ENCODE measurements around the gene RNF183. TPM values are rescaled to one million over a fixed set of nuclear protein-coding genes. Genes with fewer than 3 reads are reported as not detected.

RNF183 gene
- total and polyA plus RNA-seq, 9 of the 15 experiments (the other 6 are each of a cell fraction or from before 2014, with no cell fraction given): 0.04 to 2.0 (median 0.16) TPM; not detected in 5

DNA sequence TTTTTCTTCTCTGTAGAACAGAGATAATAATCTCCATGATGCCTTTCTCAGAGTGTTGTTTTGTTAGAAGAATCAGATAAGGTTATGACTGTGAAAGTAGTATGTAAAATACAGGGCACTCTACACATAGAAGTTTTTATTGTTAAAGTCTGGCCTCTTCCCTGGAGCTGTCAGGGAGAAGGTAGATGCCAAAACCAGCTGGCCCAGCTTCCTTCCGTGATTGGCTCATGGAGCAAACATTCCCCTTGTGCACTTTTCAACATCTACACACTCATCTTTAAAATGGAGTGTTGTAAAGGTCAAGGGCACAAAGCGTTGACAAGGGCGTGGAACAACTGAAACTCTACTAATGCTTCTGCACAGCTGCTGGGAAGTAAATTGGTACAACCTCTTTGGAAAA is 7.4 kb upstream of the RNF183 start:
- Histone ChIP-seq H3K4me2 (ENCODE audit: insufficient read depth, low read length) (no peak overlapping the region), H3K36me3 (ENCODE audit: control insufficient read depth, insufficient read depth, low read length) (no peaks in the 10 kb centered on the region), H3K9me3 (replicated peaks; ENCODE audit: control insufficient read depth, insufficient read depth, low read depth, low read length) (no peaks in the 10 kb centered on the region), H4K20me1 (replicated peaks; ENCODE audit: control insufficient read depth, insufficient read depth, low read length) (no peaks in the 10 kb centered on the region), H3K79me2 (ENCODE audit: control insufficient read depth, insufficient read depth, low read length) (no peaks in the 10 kb centered on the region), H3K27me3 (ENCODE audit: control insufficient read depth in 2 of 2, insufficient read depth in 2 of 2, low read length in 2 of 2) (peaks cover 4 to 25% of the 10 kb centered on the region in 2 experiments; a peak in 4 of 5 replicates), H3K4me3 (no peak overlapping the region), H3K9me1 (ENCODE audit: control insufficient read depth, insufficient read depth, low read length) (no peaks in the 10 kb centered on the region), H3K4me1 (replicated peaks in 1 of 2; ENCODE audit: control insufficient read depth in 2 of 2, insufficient read depth in 2 of 2, low read length in 2 of 2) (no peaks in the 10 kb centered on the region; a peak in 1 of 5 replicates), H3K9ac (ENCODE audit: insufficient read depth in 1 of 2, low read depth in 2 of 2, low read length in 2 of 2) (no peak overlapping the region), H2AFZ (ENCODE audit: low read depth, low read length) (no peak overlapping the region), H3K27ac (ENCODE audit: extremely low read depth, low read depth, low read length) (no peak overlapping the region)
- DNase-seq (ENCODE audit: extremely low read depth in 1 of 4, low spot score in 3 of 4) (no peak), ATAC-seq (no peak), FAIRE-seq (no peak)
- CTCF ChIA-PET (ENCODE audit: low intra/inter-chr PET ratio): interaction anchor here (0.6 to 1.3 kb wide), 3 partner anchors 96 to 499 kb away, joined by 3 to 5 read pairs (median 3); no protein-coding TSS in a partner anchor
- 5% methylated on average over 3 of the region's 3 CpGs for WGBS (ENCODE audit: insufficient coverage, low coverage, missing lambda C conversion rate)
- BruUV-seq (replicated peaks): no TSS peak
- in situ Hi-C loops (cut with MboI) (no loop called here), intact Hi-C loops (cut with micrococcal nuclease) (no loop called here)
- TF ChIP-seq ZBTB7A (IDR thresholded peaks at IDR 0.05; ENCODE audit: borderline replicate concordance, control insufficient read depth, low read depth, low read length) (no peak), ESRRA (IDR thresholded peaks at IDR 0.05; ENCODE audit: borderline replicate concordance, low read depth) (peak; percentile 52; the same call in 1 of the 2 replicates)
- POLR2A ChIA-PET: interaction anchor here (0.6 to 1.1 kb wide), 3 partner anchors 11 to 325 kb away, joined by 3 to 5 read pairs (median 3); no protein-coding TSS in a partner anchor

DNA sequence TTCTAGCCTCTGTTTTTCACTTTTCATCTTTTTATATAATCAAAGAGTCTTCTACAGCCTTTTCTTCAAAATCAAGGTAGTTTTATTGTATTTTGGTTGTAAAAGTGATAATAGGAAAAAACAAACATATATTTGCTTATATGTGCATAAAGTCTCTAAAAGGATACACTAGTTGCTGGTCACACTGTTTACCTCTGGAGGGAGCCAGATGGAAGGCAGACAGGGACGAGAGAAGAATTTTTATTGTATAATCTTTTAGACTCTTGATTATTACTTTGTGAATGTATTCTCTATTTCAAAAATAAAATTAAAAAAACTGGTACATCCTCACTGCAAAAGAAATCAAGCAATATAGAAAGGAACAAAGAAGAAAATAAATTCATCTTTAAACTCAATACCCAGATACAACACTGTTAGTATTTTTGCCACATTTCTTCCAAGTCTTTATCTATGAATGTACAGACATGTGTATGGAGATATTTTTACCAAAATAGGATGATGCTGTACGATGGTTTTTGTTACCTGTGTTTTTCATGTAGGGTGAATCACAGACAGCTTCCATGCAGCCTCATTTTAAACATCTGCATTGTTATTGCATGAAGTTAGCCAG is 6.1 kb upstream of the RNF183 start:
- no peaks in the 10 kb centered on the region; a peak in 1 of 5 replicates for H3K4me1 ChIP-seq (replicated peaks in 1 of 2; ENCODE audit: control insufficient read depth in 2 of 2, insufficient read depth in 2 of 2, low read length in 2 of 2)
- no peak overlapping the region for H2AFZ ChIP-seq (ENCODE audit: low read depth, low read length)
- H3K27ac ChIP-seq (ENCODE audit: extremely low read depth, low read depth, low read length): no peak overlapping the region
- no peaks in the 10 kb centered on the region for H4K20me1 ChIP-seq (replicated peaks; ENCODE audit: control insufficient read depth, insufficient read depth, low read length)
- no peaks in the 10 kb centered on the region for H3K9me3 ChIP-seq (replicated peaks; ENCODE audit: control insufficient read depth, insufficient read depth, low read depth, low read length)
- no peak overlapping the region for H3K4me3 ChIP-seq
- H3K36me3 ChIP-seq (ENCODE audit: control insufficient read depth, insufficient read depth, low read length): no peaks in the 10 kb centered on the region
- ChIA-PET POLR2A (no interaction called here), CTCF (ENCODE audit: low intra/inter-chr PET ratio) (interaction anchor here (0.6 to 2.0 kb wide), 5 partner anchors 95 to 1677 kb away, joined by 3 to 14 read pairs (median 4); no protein-coding TSS in a partner anchor)
- peaks cover 6 to 18% of the 10 kb centered on the region in 2 experiments; a peak in 4 of 5 replicates for H3K27me3 ChIP-seq (ENCODE audit: control insufficient read depth in 2 of 2, insufficient read depth in 2 of 2, low read length in 2 of 2)
- H3K9me1 ChIP-seq (ENCODE audit: control insufficient read depth, insufficient read depth, low read length): no peaks in the 10 kb centered on the region
- ATAC-seq (peak; percentile 83), DNase-seq (ENCODE audit: extremely low read depth in 1 of 4, low spot score in 3 of 4) (peak; percentile 31 to 63 (median 34)), FAIRE-seq (no peak)
- H3K79me2 ChIP-seq (ENCODE audit: control insufficient read depth, insufficient read depth, low read length): no peaks in the 10 kb centered on the region
- no peak overlapping the region for H3K4me2 ChIP-seq (ENCODE audit: insufficient read depth, low read length)
- 0% methylated on average over 2 of the region's 2 CpGs for WGBS (ENCODE audit: insufficient coverage, low coverage, missing lambda C conversion rate)
- in situ Hi-C loops (cut with MboI): loop anchor here (10.0 kb wide), 1 partner anchor 345 kb away; no protein-coding TSS in a partner anchor
- no peak overlapping the region for H3K9ac ChIP-seq (ENCODE audit: insufficient read depth in 1 of 2, low read depth in 2 of 2, low read length in 2 of 2)
- BruUV-seq (replicated peaks): no TSS peak
- intact Hi-C loops (cut with micrococcal nuclease): loop anchor here (1.0 to 10.0 kb wide), 4 partner anchors 67 to 345 kb away; partner anchors contain the start of gene HDHD3
- TF ChIP-seq ZNF316 (IDR thresholded peaks at IDR 0.05) (peak; percentile 42; the same call in 1 of the 2 replicates), C11orf30 (IDR thresholded peaks at IDR 0.05; ENCODE audit: low read depth) (peak; percentile 41; the same call in 1 of the 2 replicates), SMC3 (conservative IDR thresholded peaks at IDR 0.05; ENCODE audit: insufficient read depth, low read depth, low read length) (peak; percentile 66), ZNF354B (CRISPR knock-in tag; IDR thresholded peaks at IDR 0.05) (no peak), ARID1B (IDR thresholded peaks at IDR 0.05) (no peak), SNRNP70 (optimal IDR thresholded peaks at IDR 0.05; ENCODE audit: low read depth, low read length) (no peak), RAD21 (CRISPR knock-in tag; conservative IDR thresholded peaks at IDR 0.05 in 1 of 2, IDR thresholded peaks at IDR 0.05 in 1 of 2) (peak; percentile 91 to 92), CTCF (IDR thresholded peaks at IDR 0.05 in 2 of 3, conservative IDR thresholded peaks at IDR 0.05 in 1 of 3; ENCODE audit: insufficient read depth in 2 of 3, low read depth in 1 of 3, low read length in 3 of 3) (peak; percentile 57 to 90 (median 62); a peak in 5 of 6 replicates)
- TF ChIP-seq, protein P1, sequence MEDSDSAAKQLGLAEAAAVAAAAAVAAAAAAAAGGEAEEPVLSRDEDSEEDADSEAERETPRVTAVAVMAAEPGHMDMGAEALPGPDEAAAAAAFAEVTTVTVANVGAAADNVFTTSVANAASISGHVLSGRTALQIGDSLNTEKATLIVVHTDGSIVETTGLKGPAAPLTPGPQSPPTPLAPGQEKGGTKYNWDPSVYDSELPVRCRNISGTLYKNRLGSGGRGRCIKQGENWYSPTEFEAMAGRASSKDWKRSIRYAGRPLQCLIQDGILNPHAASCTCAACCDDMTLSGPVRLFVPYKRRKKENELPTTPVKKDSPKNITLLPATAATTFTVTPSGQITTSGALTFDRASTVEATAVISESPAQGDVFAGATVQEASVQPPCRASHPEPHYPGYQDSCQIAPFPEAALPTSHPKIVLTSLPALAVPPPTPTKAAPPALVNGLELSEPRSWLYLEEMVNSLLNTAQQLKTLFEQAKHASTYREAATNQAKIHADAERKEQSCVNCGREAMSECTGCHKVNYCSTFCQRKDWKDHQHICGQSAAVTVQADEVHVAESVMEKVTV (CRISPR knock-in tag; IDR thresholded peaks at IDR 0.05): peak; percentile 76
